Measurements from ENCODE around the gene TM7SF2.

TM7SF2 gene

GRCh38 chr11:65107751-65108468 is 3.8 kb upstream of the TM7SF2 start:
- H3K4me3 Mint-ChIP-seq, result no peak overlapping the region
- no peaks in the 10 kb centered on the region for H3K9me3 Mint-ChIP-seq
- peaks cover 41% of the 10 kb centered on the region for H3K4me1 Mint-ChIP-seq
- H3K27me3 Mint-ChIP-seq, result no peaks in the 10 kb centered on the region
- H3K27ac Mint-ChIP-seq, result no peak overlapping the region
- peaks cover 2% of the 10 kb centered on the region for H3K36me3 Mint-ChIP-seq

- H3K4me1 Mint-ChIP-seq, result peaks cover 41% of the 10 kb centered on the region
- no peak overlapping the region for H3K4me3 Mint-ChIP-seq
- no peak overlapping the region for H3K27ac Mint-ChIP-seq
- H3K36me3 Mint-ChIP-seq, result peaks cover 2% of the 10 kb centered on the region
- H3K27me3 Mint-ChIP-seq, result no peaks in the 10 kb centered on the region
- no peaks in the 10 kb centered on the region for H3K9me3 Mint-ChIP-seq
Observed at GRCh38 chr11:65108469-65109123, 3.1 kb upstream of the TM7SF2 start.

- Mint-ChIP-seq H3K27ac (no peak overlapping the region), H3K9me3 (no peaks in the 10 kb centered on the region), H3K4me3 (no peak overlapping the region)
Observed at GRCh38 chr11:65109231-65110198, 2.2 kb upstream of the TM7SF2 start.

GRCh38 chr11:65110354-65110861 is 1.3 kb upstream of the TM7SF2 start:
- Mint-ChIP-seq H3K9me3 (no peaks in the 10 kb centered on the region), H3K4me1 (peaks cover 41% of the 10 kb centered on the region), H3K36me3 (peaks cover 4% of the 10 kb centered on the region), H3K27me3 (no peaks in the 10 kb centered on the region), H3K4me3 (peak overlapping the region; percentile 33), H3K27ac (peak overlapping the region; percentile 55)

More at GRCh38 chr11:65109231-65110198, 2.2 kb upstream of the TM7SF2 start:
- no peaks in the 10 kb centered on the region for H3K27me3 Mint-ChIP-seq
- H3K36me3 Mint-ChIP-seq, result peaks cover 4% of the 10 kb centered on the region
- H3K4me1 Mint-ChIP-seq, result peaks cover 43% of the 10 kb centered on the region

- Mint-ChIP-seq H3K27ac (no peak overlapping the region), H3K36me3 (peaks cover 4% of the 10 kb centered on the region), H3K27me3 (no peaks in the 10 kb centered on the region), H3K4me3 (peak overlapping the region; percentile 87), H3K4me1 (peaks cover 48% of the 10 kb centered on the region), H3K9me3 (no peaks in the 10 kb centered on the region)
Observed at GRCh38 chr11:65111159-65111743, 421 bp upstream of the TM7SF2 start.

GRCh38 chr11:65112546-65113360 is 1.1 kb downstream of the TM7SF2 start:
- Mint-ChIP-seq H3K9me3 (no peaks in the 10 kb centered on the region), H3K27ac (peak overlapping the region; percentile 84), H3K4me3 (peak overlapping the region; percentile 87), H3K36me3 (peaks cover 5% of the 10 kb centered on the region), H3K27me3 (no peaks in the 10 kb centered on the region), H3K4me1 (peaks cover 45% of the 10 kb centered on the region)

- Mint-ChIP-seq H3K9me3 (no peaks in the 10 kb centered on the region), H3K4me3 (peak overlapping the region; percentile 87), H3K4me1 (peaks cover 49% of the 10 kb centered on the region), H3K27me3 (no peaks in the 10 kb centered on the region), H3K36me3 (peaks cover 7% of the 10 kb centered on the region), H3K27ac (peak overlapping the region; percentile 84)
Observed at GRCh38 chr11:65113361-65113756, 1.7 kb downstream of the TM7SF2 start.

- H3K4me1 Mint-ChIP-seq, result peaks cover 54% of the 10 kb centered on the region
- no peaks in the 10 kb centered on the region for H3K27me3 Mint-ChIP-seq
- H3K36me3 Mint-ChIP-seq, result peaks cover 12% of the 10 kb centered on the region
- peak overlapping the region; percentile 87 for H3K4me3 Mint-ChIP-seq
- no peaks in the 10 kb centered on the region for H3K9me3 Mint-ChIP-seq
- peak overlapping the region; percentile 55 for H3K27ac Mint-ChIP-seq
Observed at GRCh38 chr11:65113839-65114238, 2.2 kb downstream of the TM7SF2 start.

GRCh38 chr11:65114538-65115171 is 3.0 kb downstream of the TM7SF2 start:
- Mint-ChIP-seq H3K27ac (peak overlapping the region; percentile 55), H3K36me3 (peaks cover 12% of the 10 kb centered on the region), H3K4me3 (peak overlapping the region; percentile 49), H3K9me3 (no peaks in the 10 kb centered on the region), H3K4me1 (peaks cover 58% of the 10 kb centered on the region), H3K27me3 (no peaks in the 10 kb centered on the region)

GRCh38 chr11:65115361-65116082 is 3.9 kb downstream of the TM7SF2 start:
- H3K27ac Mint-ChIP-seq, result peak overlapping the region; percentile 96
- H3K9me3 Mint-ChIP-seq, result no peaks in the 10 kb centered on the region
- H3K4me3 Mint-ChIP-seq, result peak overlapping the region; percentile 91
- peaks cover 61% of the 10 kb centered on the region for H3K4me1 Mint-ChIP-seq
- H3K27me3 Mint-ChIP-seq, result no peaks in the 10 kb centered on the region
- peaks cover 14% of the 10 kb centered on the region for H3K36me3 Mint-ChIP-seq

GRCh38 chr11:65116370-65117205 is 4.9 kb downstream of the TM7SF2 start:
- Mint-ChIP-seq H3K27me3 (no peaks in the 10 kb centered on the region), H3K4me1 (peaks cover 57% of the 10 kb centered on the region), H3K4me3 (peak overlapping the region; percentile 91), H3K36me3 (peaks cover 20% of the 10 kb centered on the region), H3K27ac (peak overlapping the region; percentile 96), H3K9me3 (no peaks in the 10 kb centered on the region)

GRCh38 chr11:65117206-65118096 is 5.8 kb downstream of the TM7SF2 start, which contains the start of gene ZNHIT2:
Gene ZNHIT2 (minus strand): TSS chr11:65117701. CDS start chr11:65117653, 48 bp downstream.
- Mint-ChIP-seq H3K9me3 (no peaks in the 10 kb centered on the region), H3K36me3 (peaks cover 27% of the 10 kb centered on the region), H3K27me3 (no peaks in the 10 kb centered on the region), H3K27ac (peak within 1 kb of the TSS; percentile 96), H3K4me3 (peak within 1 kb of the TSS; percentile 91), H3K4me1 (peaks cover 60% of the 10 kb centered on the region)

Measured in activated naive CD4-positive, alpha-beta T cell treated with anti-CD3 and anti-CD28 coated beads, Interleukin-2, amount 50 U/mL, for 24 hours (primary cell).